ENCODE results near the gene ZNF563. TPM values are rescaled to one million over a fixed set of nuclear protein-coding genes. Genes with fewer than 3 reads are reported as not detected.

ZNF563 gene
- total RNA-seq, 1 experiment from 2014 or later: 4.3 TPM

Other genes starting within 250 kb of the ZNF563 start
- gene ZNF20, start 193.3 kb downstream of the ZNF563 start, total RNA-seq (2014; rRNA removed; shearing (Covaris generic); ENCODE audit: low replicate concordance): 7.5 and 36.6 TPM in 2 replicates
- 5.3 and 12.4 TPM in 2 replicates for gene ZNF625, start 176.9 kb downstream of the ZNF563 start, total RNA-seq (2014; rRNA removed; shearing (Covaris generic); ENCODE audit: low replicate concordance)
- 5.1 and 15.1 TPM in 2 replicates for gene ZNF136, start 170.5 kb downstream of the ZNF563 start, total RNA-seq (2014; rRNA removed; shearing (Covaris generic); ENCODE audit: low replicate concordance)
- gene ZNF44, start 38.8 kb downstream of the ZNF563 start, total RNA-seq (2014; rRNA removed; shearing (Covaris generic); ENCODE audit: low replicate concordance): 7.7 and 10.2 TPM in 2 replicates
- gene ZNF442, start 32.0 kb upstream of the ZNF563 start, total RNA-seq (2014; rRNA removed; shearing (Covaris generic); ENCODE audit: low replicate concordance): 4.5 and 4.8 TPM in 2 replicates
- 5.2 and 22.6 TPM in 2 replicates for gene ZNF799, start 67.6 kb upstream of the ZNF563 start, total RNA-seq (2014; rRNA removed; shearing (Covaris generic); ENCODE audit: low replicate concordance)
- 3.2 and 5.5 TPM in 2 replicates for gene ZNF443, start 107.4 kb upstream of the ZNF563 start, total RNA-seq (2014; rRNA removed; shearing (Covaris generic); ENCODE audit: low replicate concordance)
- 1.9 and 3.6 TPM in 2 replicates for gene ZNF709, start 151.2 kb upstream of the ZNF563 start, total RNA-seq (2014; rRNA removed; shearing (Covaris generic); ENCODE audit: low replicate concordance)
- 2.0 and 6.4 TPM in 2 replicates for gene ZNF564, start 217.8 kb upstream of the ZNF563 start, total RNA-seq (2014; rRNA removed; shearing (Covaris generic); ENCODE audit: low replicate concordance)